Fibroblast of gingiva (primary cell): Measurements from ENCODE around the gene FZD4.
A peak's percentile ranks its signal among the peaks of the same experiment; 100 is the strongest.

Experiments
- DNase-seq: peaks from one replicate; pipeline ENCODE4 v3.0.0-alpha.2; 2011; ENCODE audit warnings: low read depth

Gene FZD4

DNA sequence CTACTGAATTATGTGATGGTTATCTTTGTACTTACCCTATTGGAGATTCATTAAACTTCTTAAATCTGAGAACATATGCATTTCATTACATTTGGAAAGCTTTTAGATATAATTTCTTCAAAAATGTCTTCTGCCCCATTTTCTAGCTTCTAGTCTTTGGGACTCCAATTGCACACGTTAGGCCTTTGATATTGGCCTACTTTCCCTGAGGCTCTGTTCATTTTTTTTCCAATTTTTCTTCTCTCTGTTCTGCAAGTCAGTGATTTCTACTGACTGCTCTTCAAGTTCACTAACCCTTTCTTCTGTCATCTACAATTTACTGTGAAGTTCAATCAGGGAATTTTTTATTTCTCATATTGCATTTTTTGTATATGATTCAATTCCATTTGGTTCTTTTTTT is 43.0 kb downstream of the FZD4 start:
- no peak for DNase-seq

- DNase-seq: no peak
These were observed 44.6 kb downstream of the FZD4 start for GRCh38 chr11:86910592-86910991.

GRCh38 chr11:86906198-86906597 is 49.0 kb downstream of the FZD4 start:
- DNase-seq: no peak

DNA sequence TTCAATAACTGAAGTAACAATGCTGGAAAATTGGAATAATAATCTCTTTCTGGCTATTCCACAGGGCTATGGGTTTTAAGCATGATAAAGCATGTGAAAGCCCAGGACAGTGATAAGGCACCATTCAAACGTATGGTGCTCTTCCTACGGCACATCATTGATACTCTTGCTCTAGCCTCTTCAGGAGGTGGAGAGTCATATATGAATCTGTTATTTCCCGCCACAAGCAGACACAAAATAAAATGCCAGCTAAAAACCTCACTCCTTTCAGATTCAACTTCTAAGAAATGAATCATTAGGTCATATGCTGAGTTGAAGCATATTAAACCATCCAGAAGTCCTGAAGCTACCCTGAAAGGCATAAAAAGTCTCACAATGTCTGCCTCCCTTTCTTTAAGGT is 49.9 kb downstream of the FZD4 start:
- DNase-seq: no peak

- DNase-seq: no peak
These were observed 51.2 kb downstream of the FZD4 start for GRCh38 chr11:86904001-86904400.

DNA sequence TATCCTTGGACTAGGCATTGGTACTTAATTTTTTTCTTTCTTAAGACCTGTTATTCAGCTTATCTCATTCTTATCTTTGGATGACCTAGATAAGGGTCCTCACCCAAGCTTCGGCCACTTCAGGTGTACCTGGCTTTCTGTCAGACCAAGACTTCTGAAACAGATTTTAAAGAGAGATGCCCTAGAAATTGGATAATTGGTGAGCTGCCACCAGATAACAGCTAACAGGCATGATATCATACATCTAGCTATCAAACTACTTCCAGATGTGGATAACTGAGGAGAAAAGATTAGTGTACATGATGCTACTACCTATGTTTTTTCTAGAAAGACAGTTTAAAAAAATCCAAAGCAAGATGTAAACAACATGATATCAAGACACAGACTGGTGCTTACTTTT is 52.9 kb downstream of the FZD4 start:
- DNase-seq: no peak

DNA sequence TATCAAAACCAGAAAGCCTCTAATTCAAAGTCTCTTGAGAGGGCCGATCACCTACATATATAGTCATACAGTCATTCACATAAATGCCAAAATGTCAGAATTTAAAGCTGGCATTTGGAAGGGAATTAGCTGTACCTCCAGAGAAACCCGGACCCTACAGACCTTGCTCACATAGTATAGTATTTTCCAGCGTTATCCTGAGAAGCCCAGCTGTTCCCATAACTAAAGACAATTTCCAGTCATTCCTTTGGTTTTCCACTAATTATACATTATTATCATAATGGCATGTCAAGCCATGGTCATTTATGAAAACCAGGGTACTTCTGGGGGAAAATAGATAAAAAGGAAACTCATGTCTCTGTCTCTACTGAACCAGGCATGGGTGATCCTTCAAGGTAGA is 53.6 kb downstream of the FZD4 start:
- DNase-seq: no peak

DNA sequence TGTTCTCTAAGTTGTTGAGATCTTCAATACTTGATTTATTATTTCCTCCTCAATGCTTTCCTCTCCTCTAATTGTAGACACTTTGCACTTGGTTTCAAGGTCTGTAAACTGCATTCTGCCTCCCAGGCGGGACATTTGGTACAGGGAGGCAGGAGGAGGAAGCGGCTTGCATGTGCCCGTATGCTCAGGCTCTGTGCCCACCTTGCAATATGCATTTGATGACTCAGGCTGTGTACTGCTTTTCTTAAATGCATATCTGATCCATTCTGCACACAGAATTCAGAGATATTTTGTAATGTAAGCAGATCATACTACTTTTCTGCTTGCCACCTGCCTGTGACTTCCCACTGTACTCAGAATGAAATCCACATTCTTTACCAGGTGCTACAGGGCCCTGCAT is 55.0 kb downstream of the FZD4 start:
- no peak for DNase-seq

GRCh38 chr11:86898689-86899088 is 56.5 kb downstream of the FZD4 start:
- DNase-seq: no peak

DNA sequence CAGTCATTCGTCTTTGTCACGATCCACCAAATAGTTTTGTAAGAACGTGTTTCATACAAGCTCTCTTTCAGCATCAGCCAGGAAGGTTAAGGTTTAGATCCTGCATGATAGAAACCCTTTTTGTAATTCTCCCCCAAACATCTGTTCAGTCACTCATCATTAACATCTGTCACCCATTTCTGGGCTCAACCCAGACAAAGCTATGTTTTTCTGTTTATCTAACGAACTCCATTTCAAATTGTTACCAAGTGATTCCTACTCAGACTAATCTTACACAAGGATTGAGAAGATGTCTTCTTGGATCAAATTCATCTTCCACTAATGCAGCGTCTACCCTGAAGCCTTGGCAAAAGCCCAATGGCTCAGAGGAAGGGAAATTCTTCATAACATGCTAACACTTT is 58.8 kb downstream of the FZD4 start:
- peak; percentile 78 for DNase-seq
